Endothelial cell of umbilical vein (primary cell): ENCODE data around the gene DIP2C.

Experiments used
- POLR2A ChIP-seq: IDR thresholded peaks from 2 replicates; pipeline ENCODE4 v1.6.1; 2012; ENCODE audit warnings: low read depth, mild to moderate bottlenecking, control low read depth, low read length
- TF ChIP-seq, protein P1 (sequence below): IDR thresholded peaks from 2 replicates; pipeline ENCODE4 v1.6.1; 2011; ENCODE audit not compliant: insufficient read depth, insufficient read length
- TF ChIP-seq, protein P2 (sequence below), 2 donors: IDR thresholded peaks; 1 replicate in 1 of 2; 2 replicates in 1 of 2; pipeline ENCODE4 v1.5.1; 2011; ENCODE audit warnings: low read length in 2 of 2, mild to moderate bottlenecking in 2 of 2, moderate library complexity in 2 of 2, control low read depth in 1 of 2, inconsistent platforms in 1 of 2, low read depth in 1 of 2; ENCODE audit not compliant: insufficient read depth in 1 of 2; ENCODE audit errors: extremely low read depth in 1 of 2

DNA sequence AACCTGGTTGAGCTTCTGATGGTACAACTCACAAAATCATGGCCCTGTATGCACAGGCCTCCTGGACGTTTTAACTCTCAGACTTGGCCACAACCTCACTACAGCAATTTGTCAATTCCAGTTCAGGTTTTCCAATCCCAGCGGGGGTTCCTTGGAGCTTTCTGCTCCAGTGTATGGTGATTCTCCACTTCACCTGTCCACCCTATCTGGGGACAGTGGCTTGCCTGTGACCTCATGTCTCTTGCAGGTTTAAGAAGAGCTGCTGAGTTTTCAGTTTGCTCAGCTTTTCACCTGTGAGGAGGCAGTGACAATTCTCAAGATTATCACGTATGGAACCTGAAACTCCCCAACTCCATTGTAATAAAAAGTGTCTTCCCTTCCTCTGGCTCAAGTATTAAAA, 254.1 kb downstream of the DIP2C start:
- TF ChIP-seq, protein P1, sequence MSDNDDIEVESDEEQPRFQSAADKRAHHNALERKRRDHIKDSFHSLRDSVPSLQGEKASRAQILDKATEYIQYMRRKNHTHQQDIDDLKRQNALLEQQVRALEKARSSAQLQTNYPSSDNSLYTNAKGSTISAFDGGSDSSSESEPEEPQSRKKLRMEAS: no peak
- TF ChIP-seq, protein P2, sequence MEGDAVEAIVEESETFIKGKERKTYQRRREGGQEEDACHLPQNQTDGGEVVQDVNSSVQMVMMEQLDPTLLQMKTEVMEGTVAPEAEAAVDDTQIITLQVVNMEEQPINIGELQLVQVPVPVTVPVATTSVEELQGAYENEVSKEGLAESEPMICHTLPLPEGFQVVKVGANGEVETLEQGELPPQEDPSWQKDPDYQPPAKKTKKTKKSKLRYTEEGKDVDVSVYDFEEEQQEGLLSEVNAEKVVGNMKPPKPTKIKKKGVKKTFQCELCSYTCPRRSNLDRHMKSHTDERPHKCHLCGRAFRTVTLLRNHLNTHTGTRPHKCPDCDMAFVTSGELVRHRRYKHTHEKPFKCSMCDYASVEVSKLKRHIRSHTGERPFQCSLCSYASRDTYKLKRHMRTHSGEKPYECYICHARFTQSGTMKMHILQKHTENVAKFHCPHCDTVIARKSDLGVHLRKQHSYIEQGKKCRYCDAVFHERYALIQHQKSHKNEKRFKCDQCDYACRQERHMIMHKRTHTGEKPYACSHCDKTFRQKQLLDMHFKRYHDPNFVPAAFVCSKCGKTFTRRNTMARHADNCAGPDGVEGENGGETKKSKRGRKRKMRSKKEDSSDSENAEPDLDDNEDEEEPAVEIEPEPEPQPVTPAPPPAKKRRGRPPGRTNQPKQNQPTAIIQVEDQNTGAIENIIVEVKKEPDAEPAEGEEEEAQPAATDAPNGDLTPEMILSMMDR (IDR thresholded peaks at IDR 0.05; ENCODE audit: extremely low read depth in 1 of 2, insufficient read depth in 1 of 2, low read depth in 1 of 2, low read length in 2 of 2): no peak
- TF ChIP-seq POLR2A: no peak
